ENCODE results near the gene KRT37.

Gene KRT37

DNA sequence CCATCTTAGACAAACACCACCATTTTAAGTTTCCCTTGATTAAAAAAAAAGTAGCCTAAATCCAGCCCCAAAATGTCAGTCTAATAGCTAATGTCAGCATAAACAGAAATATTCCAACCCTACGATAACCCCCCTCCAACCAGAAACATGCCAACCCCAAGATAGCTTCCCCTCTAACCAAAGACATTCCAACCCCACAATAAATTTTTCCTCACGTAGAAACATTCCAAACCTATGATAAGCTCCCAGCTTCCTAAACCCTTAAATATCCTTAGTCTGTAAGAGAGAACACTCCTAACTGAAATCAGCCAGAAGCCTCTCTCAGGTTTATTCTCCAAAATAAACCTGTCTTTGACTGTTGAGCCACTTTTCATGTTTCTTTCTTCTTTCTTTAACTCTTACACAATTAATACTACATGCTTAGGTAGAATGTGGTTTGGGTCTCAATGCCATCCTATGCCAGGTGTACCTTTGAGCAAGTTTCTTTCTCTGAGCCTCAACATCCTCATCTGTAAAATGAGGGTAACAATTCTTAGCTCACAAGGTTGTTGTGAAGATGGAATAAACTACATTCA is 26.9 kb upstream of the KRT37 start:
- TF ChIP-seq, protein P1, sequence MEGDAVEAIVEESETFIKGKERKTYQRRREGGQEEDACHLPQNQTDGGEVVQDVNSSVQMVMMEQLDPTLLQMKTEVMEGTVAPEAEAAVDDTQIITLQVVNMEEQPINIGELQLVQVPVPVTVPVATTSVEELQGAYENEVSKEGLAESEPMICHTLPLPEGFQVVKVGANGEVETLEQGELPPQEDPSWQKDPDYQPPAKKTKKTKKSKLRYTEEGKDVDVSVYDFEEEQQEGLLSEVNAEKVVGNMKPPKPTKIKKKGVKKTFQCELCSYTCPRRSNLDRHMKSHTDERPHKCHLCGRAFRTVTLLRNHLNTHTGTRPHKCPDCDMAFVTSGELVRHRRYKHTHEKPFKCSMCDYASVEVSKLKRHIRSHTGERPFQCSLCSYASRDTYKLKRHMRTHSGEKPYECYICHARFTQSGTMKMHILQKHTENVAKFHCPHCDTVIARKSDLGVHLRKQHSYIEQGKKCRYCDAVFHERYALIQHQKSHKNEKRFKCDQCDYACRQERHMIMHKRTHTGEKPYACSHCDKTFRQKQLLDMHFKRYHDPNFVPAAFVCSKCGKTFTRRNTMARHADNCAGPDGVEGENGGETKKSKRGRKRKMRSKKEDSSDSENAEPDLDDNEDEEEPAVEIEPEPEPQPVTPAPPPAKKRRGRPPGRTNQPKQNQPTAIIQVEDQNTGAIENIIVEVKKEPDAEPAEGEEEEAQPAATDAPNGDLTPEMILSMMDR (IDR thresholded peaks at IDR 0.05; ENCODE audit: control extremely low read depth, extremely low read depth, low read depth, missing control alignments) = no peak
- DNase-seq (ENCODE audit: extremely low spot score) = no peak

DNA sequence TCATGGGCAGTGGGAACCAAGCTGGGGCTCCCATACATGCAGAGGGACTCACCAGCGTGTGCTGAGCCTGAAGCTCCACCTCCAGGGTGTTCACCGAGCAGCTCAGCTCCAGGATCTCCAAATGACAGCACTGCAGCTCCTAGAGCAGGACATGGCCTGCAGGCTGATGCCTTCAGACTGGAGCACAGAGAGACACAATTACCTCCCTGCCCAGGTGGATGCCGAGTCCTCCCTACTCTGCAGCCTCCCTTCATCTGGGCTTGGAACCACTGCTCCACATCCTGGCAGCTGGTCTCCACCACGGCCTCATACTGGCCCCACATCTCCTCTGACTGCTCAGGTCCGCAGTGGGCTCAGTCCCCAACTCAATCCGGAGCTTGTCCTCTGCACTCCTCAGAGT is 24.6 kb upstream of the KRT37 start:
- ChIA-PET POLR2A (no interaction called here), CTCF (no interaction called here)
- TF ChIP-seq, protein P1 (IDR thresholded peaks at IDR 0.05; ENCODE audit: control extremely low read depth, extremely low read depth, low read depth, missing control alignments) = no peak
- DNase-seq (ENCODE audit: extremely low spot score) = no peak

More for the DNA sequence above, 26.9 kb upstream of the KRT37 start:
- ChIA-PET CTCF (interaction anchor here (0.9 kb wide), 1 partner anchor 10 kb away, joined by 3 read pairs; no protein-coding TSS in a partner anchor), POLR2A (no interaction called here)

DNA sequence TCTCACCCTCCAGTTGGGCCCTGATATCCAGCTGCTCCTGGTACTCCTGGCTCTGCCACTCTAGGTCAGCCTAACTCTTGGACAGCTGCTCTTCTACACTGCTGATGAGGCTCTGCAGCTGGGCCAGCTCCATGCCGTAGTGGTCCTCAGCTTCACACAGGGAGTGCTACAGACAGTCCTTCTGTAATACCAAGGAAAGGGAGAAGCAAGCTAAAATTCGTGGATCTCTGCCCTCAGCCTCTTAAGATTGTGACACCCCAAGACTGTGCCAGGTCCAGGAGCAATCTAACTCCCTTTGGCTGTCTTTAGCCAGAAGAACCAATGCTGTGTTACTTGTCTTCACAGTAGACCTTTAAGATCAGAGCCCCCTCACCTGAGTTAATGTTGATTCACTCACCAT is 24.1 kb upstream of the KRT37 start:
- TF ChIP-seq, protein P1 (IDR thresholded peaks at IDR 0.05; ENCODE audit: control extremely low read depth, extremely low read depth, low read depth, missing control alignments) = no peak
- ChIA-PET POLR2A (no interaction called here), CTCF (interaction anchor here (0.8 kb wide), 1 partner anchor 15 kb away, joined by 3 read pairs; no protein-coding TSS in a partner anchor)
- DNase-seq (ENCODE audit: extremely low spot score) = no peak

DNA sequence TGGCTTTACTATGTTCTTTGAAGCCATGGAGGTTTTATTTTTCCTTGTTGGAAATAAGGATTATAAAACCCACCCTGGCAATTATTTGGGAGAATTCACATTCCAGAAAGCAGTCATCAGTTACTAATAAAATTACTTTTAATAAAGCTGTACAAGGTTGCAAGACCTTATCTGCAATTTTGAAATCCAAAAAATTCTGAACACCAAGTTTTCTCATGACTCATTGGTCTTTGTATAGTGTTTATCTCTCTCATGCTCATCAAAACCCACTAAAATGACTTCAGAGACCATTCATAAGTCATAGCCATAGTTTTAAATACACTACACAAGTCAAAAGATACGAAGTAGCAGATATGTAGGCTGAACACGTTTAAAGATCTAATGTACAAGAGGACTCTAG is 22.4 kb upstream of the KRT37 start:
- ChIA-PET POLR2A (no interaction called here), CTCF (no interaction called here)
- TF ChIP-seq, protein P1 (IDR thresholded peaks at IDR 0.05; ENCODE audit: control extremely low read depth, extremely low read depth, low read depth, missing control alignments) = no peak
- no peak for DNase-seq (ENCODE audit: extremely low spot score)

DNA sequence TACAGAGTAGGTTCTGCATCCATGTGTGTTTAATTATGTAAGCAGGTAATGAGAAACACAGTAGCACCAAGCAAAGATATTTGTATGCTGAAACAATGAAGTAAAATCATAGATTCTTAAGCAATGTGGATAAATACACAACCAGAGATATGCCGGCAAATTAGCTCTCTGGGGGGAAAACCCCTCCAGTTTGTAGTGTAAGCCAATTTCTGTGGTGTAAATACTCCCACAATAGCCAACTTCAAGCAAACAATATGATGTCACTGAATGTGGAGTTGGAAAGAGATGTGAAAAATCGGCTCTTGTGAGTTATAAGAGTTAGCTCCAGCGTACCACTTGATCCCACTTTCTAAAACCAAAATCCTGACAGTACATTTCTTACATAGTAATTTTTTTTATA is 20.3 kb upstream of the KRT37 start:
- POLR2A ChIA-PET = no interaction called here
- DNase-seq (ENCODE audit: extremely low spot score) = no peak
- CTCF ChIA-PET = interaction anchor here (1.3 to 1.4 kb wide), 2 partner anchors 8 to 21 kb away, joined by 3 to 5 read pairs; no protein-coding TSS in a partner anchor
- TF ChIP-seq, protein P1 (IDR thresholded peaks at IDR 0.05; ENCODE audit: control extremely low read depth, extremely low read depth, low read depth, missing control alignments) = no peak

DNA sequence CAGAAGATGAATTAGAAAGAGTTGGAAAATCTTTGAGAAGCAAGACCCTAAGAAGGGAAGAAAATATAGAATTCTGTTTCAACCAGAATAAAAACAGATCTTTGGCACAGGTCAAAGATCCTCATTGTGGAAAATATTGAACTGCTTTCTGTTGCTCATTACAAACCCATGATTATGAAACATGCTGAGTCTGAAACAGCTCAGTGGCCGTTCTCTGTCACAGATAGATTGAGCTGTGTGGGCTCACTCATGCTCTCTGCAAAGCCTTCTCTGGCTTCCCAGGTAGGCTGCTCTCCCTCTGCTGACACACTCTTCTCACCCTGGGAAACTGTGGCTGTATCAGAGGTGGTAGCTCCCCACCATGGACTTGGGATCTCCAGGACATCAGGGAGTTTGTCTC is 19.8 kb upstream of the KRT37 start:
- POLR2A ChIA-PET = no interaction called here
- DNase-seq (ENCODE audit: extremely low spot score) = no peak

More for the DNA sequence above, 19.8 kb upstream of the KRT37 start:
- CTCF ChIA-PET = interaction anchor here (1.3 to 1.4 kb wide), 2 partner anchors 8 to 21 kb away, joined by 3 to 5 read pairs; no protein-coding TSS in a partner anchor
- TF ChIP-seq, protein P1 (IDR thresholded peaks at IDR 0.05; ENCODE audit: control extremely low read depth, extremely low read depth, low read depth, missing control alignments) = no peak
